IMR-90 (cell line): Measurements from ENCODE around the gene DTL. TPM values are rescaled to one million over a fixed set of nuclear protein-coding genes. Genes with fewer than 3 reads are reported as not detected.

Source experiments
- ATAC-seq: fragments of 200-7000 bp; cut with Tn5 transposase; 2 replicates; pipeline ENCODE4 v1.9.1; 2020; ENCODE audit warnings: low read depth, mild to moderate bottlenecking, moderate library complexity
- BruUV-seq: library from RNA; stranded (reverse); fragments of 400-500 nt; replicated peaks from 2 replicates; lab custom pipeline; 2021; lab: Mats Ljungman, UMichigan
- CTCF ChIA-PET: fragments of 300-600 bp; formaldehyde crosslinking; extraction: SDS; loops from one replicate; lab custom pipeline; 2021; ENCODE audit warnings: antibody characterized with exemption; lab: Yijun Ruan, JAX
- POLR2A ChIA-PET: fragments of 300-600 bp; sonication (Branson Sonifier 250); formaldehyde crosslinking; loops from one replicate; lab custom pipeline; 2022; ENCODE audit warnings: antibody characterized with exemption; ENCODE audit not compliant: unreplicated experiment; lab: Charles Lee
- DNase-seq: peaks from one replicate; pipeline ENCODE4 v3.0.0; 2013
- H2AFZ ChIP-seq: replicated peaks from 2 replicates; pipeline ENCODE3; 2013; ENCODE audit warnings: low read length, mild to moderate bottlenecking; ENCODE audit not compliant: poor library complexity
- H2AK5ac ChIP-seq: 2 replicates; pipeline ENCODE4 v1.6.1; 2013; ENCODE audit warnings: low read depth, low read length, inconsistent platforms
- H2AK9ac ChIP-seq: replicated peaks from 2 replicates; pipeline ENCODE3; 2013; ENCODE audit warnings: mild to moderate bottlenecking, low read depth, low read length, moderate library complexity; ENCODE audit not compliant: poor library complexity
- H2BK120ac ChIP-seq: 2 replicates; pipeline ENCODE4 v1.6.1; 2013; ENCODE audit warnings: low read depth, low read length, inconsistent platforms
- H2BK15ac ChIP-seq: 3 replicates; pipeline ENCODE4 v1.6.1; 2013; ENCODE audit warnings: low read depth, low read length, inconsistent platforms
- H2BK20ac ChIP-seq: 2 replicates; pipeline ENCODE4 v1.6.1; 2013; ENCODE audit warnings: low read depth, mild to moderate bottlenecking, inconsistent platforms, low read length, moderate library complexity
- H2BK5ac ChIP-seq: 2 replicates; pipeline ENCODE4 v1.6.1; 2013; ENCODE audit warnings: mild to moderate bottlenecking, low read depth, low read length, inconsistent platforms; ENCODE audit not compliant: poor library complexity, severe bottlenecking
- H3K14ac ChIP-seq: replicated peaks from 2 replicates; pipeline ENCODE4 v1.6.1; 2013; ENCODE audit warnings: low read depth, low read length, inconsistent platforms
- H3K18ac ChIP-seq: 2 replicates; pipeline ENCODE4 v1.6.1; 2013; ENCODE audit warnings: low read depth, low read length, control low read depth
- H3K23ac ChIP-seq: 2 replicates; pipeline ENCODE4 v1.6.1; 2013; ENCODE audit warnings: low read depth, low read length, inconsistent platforms
- H3K27ac ChIP-seq: 2 replicates; pipeline ENCODE4 v1.5.1; 2013; ENCODE audit warnings: mild to moderate bottlenecking, control low read depth, low read length; ENCODE audit not compliant: insufficient read depth
- H3K27me3 ChIP-seq: 2 replicates; pipeline ENCODE4 v1.6.1; 2013; ENCODE audit warnings: low read length; ENCODE audit not compliant: control insufficient read depth, insufficient read depth
- H3K36me3 ChIP-seq: 2 replicates; pipeline ENCODE4 v1.6.1; 2013; ENCODE audit warnings: low read length, mixed read lengths; ENCODE audit not compliant: control insufficient read depth, insufficient read depth
- H3K4ac ChIP-seq: 2 replicates; pipeline ENCODE4 v1.6.1; 2013; ENCODE audit warnings: low read depth, low read length, inconsistent platforms
- H3K4me1 ChIP-seq: 2 replicates; pipeline ENCODE4 v1.6.1; 2013; ENCODE audit warnings: low read length, mixed read lengths; ENCODE audit not compliant: control insufficient read depth, insufficient read depth
- H3K4me2 ChIP-seq: 2 replicates; pipeline ENCODE4 v1.6.1; 2013; ENCODE audit warnings: low read depth, mild to moderate bottlenecking, control low read depth, low read length, moderate library complexity
- H3K4me3 ChIP-seq: 2 replicates; pipeline ENCODE4 v1.5.1; 2013; ENCODE audit warnings: low read depth, mild to moderate bottlenecking, control low read depth, low read length, moderate library complexity; ENCODE audit not compliant: insufficient read depth
- H3K56ac ChIP-seq: 2 replicates; pipeline ENCODE4 v1.6.1; 2013; ENCODE audit warnings: low read length, inconsistent platforms; ENCODE audit not compliant: insufficient read depth; ENCODE audit errors: extremely low read depth
- H3K79me1 ChIP-seq, 2 experiments: 2 replicates each; pipeline ENCODE4 v1.6.1; 2013; ENCODE audit warnings: low read length in 2 of 2, inconsistent platforms in 1 of 2, low read depth in 1 of 2
- H3K9ac ChIP-seq: 2 replicates; pipeline ENCODE4 v1.6.1; 2013; ENCODE audit warnings: low read depth, low read length, control low read depth
- H3K9me1 ChIP-seq: 2 replicates; pipeline ENCODE4 v1.6.1; 2013; ENCODE audit warnings: low read length, inconsistent platforms; ENCODE audit not compliant: insufficient read depth
- H3K9me3 ChIP-seq: 2 replicates; pipeline ENCODE4 v1.6.1; 2013; ENCODE audit warnings: low read length; ENCODE audit not compliant: control insufficient read depth, insufficient read depth
- H4K20me1 ChIP-seq: 2 replicates; pipeline ENCODE4 v1.6.1; 2013; ENCODE audit warnings: low read length, inconsistent platforms; ENCODE audit not compliant: insufficient read depth
- H4K5ac ChIP-seq: 2 replicates; pipeline ENCODE4 v1.6.1; 2013; ENCODE audit warnings: mild to moderate bottlenecking, low read depth, low read length, control low read depth
- H4K8ac ChIP-seq, 2 experiments: 2 replicates each; pipeline ENCODE4 v1.6.1; 2013; ENCODE audit warnings: low read depth in 2 of 2, low read length in 2 of 2, control low read depth in 1 of 2, inconsistent platforms in 1 of 2
- H4K91ac ChIP-seq: 2 replicates; pipeline ENCODE4 v1.6.1; 2013; ENCODE audit warnings: low read depth, low read length, inconsistent platforms; ENCODE audit not compliant: insufficient read depth
- BHLHE40 ChIP-seq: fragments of 150-350 bp; IDR thresholded peaks from 2 replicates; pipeline ENCODE4 v1.6.1; 2016; ENCODE audit warnings: mild to moderate bottlenecking, low read depth, low read length
- CEBPB ChIP-seq: IDR thresholded peaks from 2 replicates; pipeline ENCODE4 v1.6.1; 2012; ENCODE audit warnings: low read depth, low read length, improper control_type of control experiment
- ELK1 ChIP-seq: fragments of 150-350 bp; IDR thresholded peaks from 2 replicates; pipeline ENCODE4 v1.6.1; 2016; ENCODE audit warnings: low read depth, mild to moderate bottlenecking, low read length, moderate library complexity, borderline replicate concordance
- FOS ChIP-seq: fragments of 150-350 bp; IDR thresholded peaks from 2 replicates; pipeline ENCODE4 v1.6.1; 2016; ENCODE audit warnings: low read depth, low read length
- MAFK ChIP-seq: IDR thresholded peaks from 2 replicates; pipeline ENCODE4 v1.6.1; 2012; ENCODE audit warnings: low read depth, low read length, improper control_type of control experiment
- MAZ ChIP-seq: IDR thresholded peaks from 2 replicates; pipeline ENCODE4 v1.6.1; 2012; ENCODE audit warnings: low read depth, mild to moderate bottlenecking, low read length, improper control_type of control experiment, moderate library complexity, borderline replicate concordance
- MXI1 ChIP-seq: IDR thresholded peaks from 2 replicates; pipeline ENCODE4 v1.6.1; 2012; ENCODE audit warnings: low read depth, mild to moderate bottlenecking, low read length, moderate library complexity, borderline replicate concordance
- POLR2A ChIP-seq: IDR thresholded peaks from 2 replicates; pipeline ENCODE4 v1.6.1; 2012; ENCODE audit warnings: mild to moderate bottlenecking, low read depth, low read length
- RAD21 ChIP-seq: IDR thresholded peaks from 2 replicates; pipeline ENCODE4 v1.6.1; 2012; ENCODE audit warnings: low read length, improper control_type of control experiment
- RCOR1 ChIP-seq: IDR thresholded peaks from 2 replicates; pipeline ENCODE4 v1.6.1; 2012; ENCODE audit warnings: mild to moderate bottlenecking, low read length, improper control_type of control experiment; ENCODE audit not compliant: insufficient replicate concordance
- RFX5 ChIP-seq: IDR thresholded peaks from 2 replicates; pipeline ENCODE4 v1.8.0; 2012; ENCODE audit warnings: low read depth, mild to moderate bottlenecking, low read length, moderate library complexity
- SMC3 ChIP-seq: fragments of 150-350 bp; IDR thresholded peaks from 2 replicates; pipeline ENCODE4 v1.6.1; 2016; ENCODE audit warnings: low read depth, mild to moderate bottlenecking, antibody characterized with exemption, low read length, moderate library complexity
- dilution Hi-C: fragments of 300-500 bp; cut with HindIII; formaldehyde crosslinking; loops from one replicate; pipeline ENCODE4 v1.14.3; 2018; ENCODE audit warnings: low sequenced_read_pairs; ENCODE audit not compliant: unreplicated experiment
- in situ Hi-C: fragments of 300-500 bp; cut with MboI; formaldehyde crosslinking; loops from 3 replicates; pipeline ENCODE4 v1.14.3; 2019; ENCODE audit warnings: low sequenced_read_pairs, inconsistent platforms, mixed read lengths
- intact Hi-C: fragments of 100-400 bp; cut with micrococcal nuclease; formaldehyde crosslinking; loops from 2 replicates; pipeline ENCODE4 v1.10.0; 2022
- polyA plus RNA-seq, 3 experiments: library from polyadenylated mRNA; depleted of rRNA; stranded (reverse); fragments of >200 nt; gene quantifications; 2 replicates each; pipeline ENCODE4 v1.2.3, GENCODE V29; 2012; ENCODE audit warnings: low replicate concordance in 1 of 3
- total RNA-seq: library from RNA; depleted of rRNA; stranded (reverse); fragments of >200 nt; gene quantifications from 2 replicates; pipeline ENCODE4 v1.2.3, GENCODE V29; 2012
- TF ChIP-seq, protein P1 (sequence below): conservative IDR thresholded peaks from 2 replicates; pipeline ENCODE4 v1.5.1; 2012; ENCODE audit warnings: mild to moderate bottlenecking, low read depth, low read length, improper control_type of control experiment
- TF ChIP-seq, protein P2 (sequence below): fragments of 150-350 bp; IDR thresholded peaks from 2 replicates; pipeline ENCODE4 v1.6.1; 2017; ENCODE audit warnings: mild to moderate bottlenecking, antibody characterized with exemption, low read length, low read depth

Gene DTL
- total and polyA plus RNA-seq, 2 of the 4 experiments (the other 2 are of a cell fraction): 11.8 to 19.9 TPM

GRCh38 chr1:212153635-212154034, 118.1 kb downstream of the DTL start:
- Histone ChIP-seq H3K9ac (no peak overlapping the region), H2BK120ac (no peak overlapping the region), H3K18ac (no peak overlapping the region), H3K36me3 (no peaks in the 10 kb centered on the region), H3K9me3 (no peaks in the 10 kb centered on the region), H2AFZ (no peak overlapping the region), H4K5ac (no peak overlapping the region), H4K91ac (no peak overlapping the region), H3K4ac (no peak overlapping the region), H2AK5ac (no peak overlapping the region), H3K14ac (no peak overlapping the region), H3K4me1 (no peaks in the 10 kb centered on the region), H2BK5ac (no peak overlapping the region), H3K79me1 (no peaks in the 10 kb centered on the region), H2AK9ac (no peak overlapping the region), H3K27me3 (no peaks in the 10 kb centered on the region), H4K8ac (no peak overlapping the region), H3K4me3 (no peak overlapping the region), H3K27ac (no peak overlapping the region), H2BK20ac (no peak overlapping the region), H2BK15ac (no peak overlapping the region), H4K20me1 (no peaks in the 10 kb centered on the region), H3K56ac (no peak overlapping the region), H3K23ac (no peak overlapping the region), H3K9me1 (no peaks in the 10 kb centered on the region), H3K4me2 (no peak overlapping the region)
- dilution Hi-C loops (no loop called here), intact Hi-C loops (loop anchor here (2.0 kb wide), 1 partner anchor 13 kb away; no protein-coding TSS in a partner anchor), in situ Hi-C loops (no loop called here)
- TF ChIP-seq MAFK: no peak
- TF ChIP-seq, protein P1, sequence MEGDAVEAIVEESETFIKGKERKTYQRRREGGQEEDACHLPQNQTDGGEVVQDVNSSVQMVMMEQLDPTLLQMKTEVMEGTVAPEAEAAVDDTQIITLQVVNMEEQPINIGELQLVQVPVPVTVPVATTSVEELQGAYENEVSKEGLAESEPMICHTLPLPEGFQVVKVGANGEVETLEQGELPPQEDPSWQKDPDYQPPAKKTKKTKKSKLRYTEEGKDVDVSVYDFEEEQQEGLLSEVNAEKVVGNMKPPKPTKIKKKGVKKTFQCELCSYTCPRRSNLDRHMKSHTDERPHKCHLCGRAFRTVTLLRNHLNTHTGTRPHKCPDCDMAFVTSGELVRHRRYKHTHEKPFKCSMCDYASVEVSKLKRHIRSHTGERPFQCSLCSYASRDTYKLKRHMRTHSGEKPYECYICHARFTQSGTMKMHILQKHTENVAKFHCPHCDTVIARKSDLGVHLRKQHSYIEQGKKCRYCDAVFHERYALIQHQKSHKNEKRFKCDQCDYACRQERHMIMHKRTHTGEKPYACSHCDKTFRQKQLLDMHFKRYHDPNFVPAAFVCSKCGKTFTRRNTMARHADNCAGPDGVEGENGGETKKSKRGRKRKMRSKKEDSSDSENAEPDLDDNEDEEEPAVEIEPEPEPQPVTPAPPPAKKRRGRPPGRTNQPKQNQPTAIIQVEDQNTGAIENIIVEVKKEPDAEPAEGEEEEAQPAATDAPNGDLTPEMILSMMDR: no peak
- TF ChIP-seq ELK1: no peak
- TF ChIP-seq RCOR1: no peak
- no peak for TF ChIP-seq RAD21
- TF ChIP-seq MAZ: no peak
- no peak for TF ChIP-seq SMC3
- TF ChIP-seq POLR2A: no peak
- no peak for TF ChIP-seq RFX5
- TF ChIP-seq CEBPB: no peak
- no peak for TF ChIP-seq MXI1
- TF ChIP-seq FOS: no peak
- TF ChIP-seq, protein P2, sequence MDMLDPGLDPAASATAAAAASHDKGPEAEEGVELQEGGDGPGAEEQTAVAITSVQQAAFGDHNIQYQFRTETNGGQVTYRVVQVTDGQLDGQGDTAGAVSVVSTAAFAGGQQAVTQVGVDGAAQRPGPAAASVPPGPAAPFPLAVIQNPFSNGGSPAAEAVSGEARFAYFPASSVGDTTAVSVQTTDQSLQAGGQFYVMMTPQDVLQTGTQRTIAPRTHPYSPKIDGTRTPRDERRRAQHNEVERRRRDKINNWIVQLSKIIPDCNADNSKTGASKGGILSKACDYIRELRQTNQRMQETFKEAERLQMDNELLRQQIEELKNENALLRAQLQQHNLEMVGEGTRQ: no peak
- TF ChIP-seq BHLHE40: no peak
- CTCF ChIA-PET: no interaction called here
- POLR2A ChIA-PET: no interaction called here
- BruUV-seq: no TSS peak
- no peak for ATAC-seq
- DNase-seq: no peak
